HepG2 (cell line): ENCODE measurements around the gene SLC25A47. TPM values are rescaled to one million over a fixed set of nuclear protein-coding genes. Genes with fewer than 3 reads are reported as not detected.

Experiments used
- ARNT2 ChIP-seq: sonication (generic); formaldehyde crosslinking; IDR thresholded peaks from 2 replicates; pipeline ENCODE4 v1.8.0; 2022; ENCODE audit warnings: mild to moderate bottlenecking, low read depth, missing genetic modification reagents, moderate library complexity
- ASH2L ChIP-seq: fragments of 300-600, 200-600 bp; sonication (generic); IDR thresholded peaks from 2 replicates; pipeline ENCODE4 v1.7.0; 2017; ENCODE audit warnings: low read depth, mild to moderate bottlenecking, moderate library complexity, mixed read lengths, low read length; ENCODE audit not compliant: insufficient read length
- CEBPB ChIP-seq: IDR thresholded peaks from 2 replicates; pipeline ENCODE4 v1.6.1; 2011; ENCODE audit warnings: low read depth, low read length, improper control_type of control experiment, borderline replicate concordance
- E2F1 ChIP-seq: sonication (generic); formaldehyde crosslinking; IDR thresholded peaks from 2 replicates; pipeline ENCODE4 v1.5.0; 2020; ENCODE audit warnings: missing genetic modification reagents
- FOXA3 ChIP-seq: IDR thresholded peaks from 2 replicates; pipeline ENCODE4 v1.6.1; 2016; ENCODE audit warnings: missing genetic modification reagents, missing compliant biosample characterization
- HMG20B ChIP-seq: conservative IDR thresholded peaks from 2 replicates; pipeline ENCODE4 v1.6.1; 2016; ENCODE audit warnings: missing genetic modification reagents, missing compliant biosample characterization
- KLF13 ChIP-seq: sonication (generic); formaldehyde crosslinking; IDR thresholded peaks from 2 replicates; pipeline ENCODE4 v1.4.0; 2020; ENCODE audit warnings: mild to moderate bottlenecking, missing genetic modification reagents
- KMT2A ChIP-seq: sonication (generic); formaldehyde crosslinking; IDR thresholded peaks from 2 replicates; pipeline ENCODE4 v1.4.0; 2020; ENCODE audit warnings: missing genetic modification reagents
- MTF1 ChIP-seq: sonication (generic); formaldehyde crosslinking; IDR thresholded peaks from 2 replicates; pipeline ENCODE4 v1.5.0; 2020; ENCODE audit warnings: missing genetic modification reagents
- NFE2L1 ChIP-seq: sonication (generic); formaldehyde crosslinking; IDR thresholded peaks from 2 replicates; pipeline ENCODE4 v1.4.0; 2020; ENCODE audit warnings: missing genetic modification reagents, mild to moderate bottlenecking, borderline replicate concordance
- PCBP1 ChIP-seq: fragments of 200-400 bp; formaldehyde crosslinking; IDR thresholded peaks from 2 replicates; pipeline ENCODE4 v1.6.1; 2017; ENCODE audit warnings: mild to moderate bottlenecking, low read depth, low read length, borderline replicate concordance
- PRMT3 ChIP-seq: sonication (generic); formaldehyde crosslinking; IDR thresholded peaks from 2 replicates; pipeline ENCODE4 v1.8.1; 2022; ENCODE audit warnings: low read depth, mild to moderate bottlenecking, moderate library complexity, missing genetic modification reagents, borderline replicate concordance
- SMAD1 ChIP-seq: sonication (generic); formaldehyde crosslinking; IDR thresholded peaks from 2 replicates; pipeline ENCODE4 v1.4.0; 2020; ENCODE audit warnings: missing genetic modification reagents, low read depth, mild to moderate bottlenecking, borderline replicate concordance
- SP1 ChIP-seq, 2 experiments: fragments of 450-650 bp in 1 of 2; sonication (generic) in 1 of 2; formaldehyde crosslinking in 1 of 2; IDR thresholded peaks; 2 replicates each; pipeline versions ENCODE4 v1.4.0 to v1.6.1; 2016 to 2020; ENCODE audit warnings: missing genetic modification reagents in 1 of 2
- SP5 ChIP-seq: IDR thresholded peaks from 2 replicates; pipeline ENCODE4 v1.6.1; 2016; ENCODE audit warnings: low read depth, borderline replicate concordance
- U2AF2 ChIP-seq: fragments of 200-400 bp; formaldehyde crosslinking; IDR thresholded peaks from 2 replicates; pipeline ENCODE4 v1.6.1; 2017; ENCODE audit warnings: low read depth, mild to moderate bottlenecking, low read length
- ZNF10 ChIP-seq: sonication (generic); formaldehyde crosslinking; IDR thresholded peaks from 2 replicates; pipeline ENCODE4 v1.4.0; 2020; ENCODE audit warnings: mild to moderate bottlenecking, low read depth, missing genetic modification reagents, borderline replicate concordance
- ZNF160 ChIP-seq: sonication (generic); formaldehyde crosslinking; IDR thresholded peaks from 2 replicates; pipeline ENCODE4 v1.8.0; 2022; ENCODE audit warnings: mild to moderate bottlenecking, inconsistent platforms, missing genetic modification reagents
- ZNF33B ChIP-seq: sonication (generic); formaldehyde crosslinking; IDR thresholded peaks from 2 replicates; pipeline ENCODE4 v1.5.1; 2020; ENCODE audit warnings: mild to moderate bottlenecking, missing genetic modification reagents
- ZNF367 ChIP-seq: sonication (generic); formaldehyde crosslinking; IDR thresholded peaks from 2 replicates; pipeline ENCODE4 v1.4.0; 2020; ENCODE audit warnings: missing genetic modification reagents, borderline replicate concordance
- ZNF44 ChIP-seq: sonication (generic); formaldehyde crosslinking; IDR thresholded peaks from 2 replicates; pipeline ENCODE4 v1.5.1; 2020; ENCODE audit warnings: mild to moderate bottlenecking, missing genetic modification reagents
- ZNF552 ChIP-seq: sonication (generic); formaldehyde crosslinking; IDR thresholded peaks from 2 replicates; pipeline ENCODE4 v1.9.0; 2022; ENCODE audit warnings: missing genetic modification reagents, mild to moderate bottlenecking, borderline replicate concordance
- ZNF570 ChIP-seq: sonication (generic); formaldehyde crosslinking; IDR thresholded peaks from 2 replicates; pipeline ENCODE4 v1.4.0; 2020; ENCODE audit warnings: mild to moderate bottlenecking, missing genetic modification reagents, borderline replicate concordance
- ZNF619 ChIP-seq: sonication (generic); formaldehyde crosslinking; IDR thresholded peaks from 2 replicates; pipeline ENCODE4 v1.4.0; 2020; ENCODE audit warnings: mild to moderate bottlenecking, missing genetic modification reagents
- ZNF792 ChIP-seq: IDR thresholded peaks from 2 replicates; pipeline ENCODE4 v1.6.1; 2016
- ZNF83 ChIP-seq: sonication (generic); formaldehyde crosslinking; IDR thresholded peaks from 2 replicates; pipeline ENCODE4 v1.4.0; 2020; ENCODE audit warnings: missing genetic modification reagents, mild to moderate bottlenecking, borderline replicate concordance
- polyA plus RNA-seq, 8 experiments: library from polyadenylated mRNA; depleted of rRNA in 3 of 8; stranded (reverse) in 7 of 8; unstranded in 1 of 8; fragments of >200 nt; fragmentation: Illumina TruSeq in 4 of 8; extraction: Trizol in 4 of 8; gene quantifications; 2 replicates each; pipeline versions ENCODE4 v1.2.1 to v1.2.3, GENCODE V29; 2011 to 2016; ENCODE audit warnings: low read depth in 4 of 8, missing spikeins in 1 of 8, mixed read lengths in 1 of 8; ENCODE audit not compliant: insufficient read depth in 1 of 8
- total RNA-seq, 5 experiments: library from RNA; depleted of rRNA; stranded (reverse); fragments of >200 nt; fragmentation: Illumina TruSeq; extraction: Trizol; gene quantifications; 2 replicates each; pipeline ENCODE4 v1.2.3, GENCODE V29; 2016; ENCODE audit warnings: low read depth in 1 of 5
- TF ChIP-seq, protein P1 (sequence below): sonication (generic); formaldehyde crosslinking; IDR thresholded peaks from 2 replicates; pipeline ENCODE4 v1.5.1; 2020; ENCODE audit warnings: missing genetic modification reagents, mild to moderate bottlenecking, borderline replicate concordance

SLC25A47 gene
- total and polyA plus RNA-seq, 2 of the 13 experiments (the other 11 are each of a cell fraction or from before 2014, with no cell fraction given), result 1.0 to 1.7 TPM

- no peak for TF ChIP-seq E2F1 (CRISPR knock-in tag)
- no peak for TF ChIP-seq ZNF83
- no peak for TF ChIP-seq ZNF619 (CRISPR knock-in tag)
- TF ChIP-seq HMG20B (CRISPR knock-in tag), result no peak
- TF ChIP-seq, protein P1, sequence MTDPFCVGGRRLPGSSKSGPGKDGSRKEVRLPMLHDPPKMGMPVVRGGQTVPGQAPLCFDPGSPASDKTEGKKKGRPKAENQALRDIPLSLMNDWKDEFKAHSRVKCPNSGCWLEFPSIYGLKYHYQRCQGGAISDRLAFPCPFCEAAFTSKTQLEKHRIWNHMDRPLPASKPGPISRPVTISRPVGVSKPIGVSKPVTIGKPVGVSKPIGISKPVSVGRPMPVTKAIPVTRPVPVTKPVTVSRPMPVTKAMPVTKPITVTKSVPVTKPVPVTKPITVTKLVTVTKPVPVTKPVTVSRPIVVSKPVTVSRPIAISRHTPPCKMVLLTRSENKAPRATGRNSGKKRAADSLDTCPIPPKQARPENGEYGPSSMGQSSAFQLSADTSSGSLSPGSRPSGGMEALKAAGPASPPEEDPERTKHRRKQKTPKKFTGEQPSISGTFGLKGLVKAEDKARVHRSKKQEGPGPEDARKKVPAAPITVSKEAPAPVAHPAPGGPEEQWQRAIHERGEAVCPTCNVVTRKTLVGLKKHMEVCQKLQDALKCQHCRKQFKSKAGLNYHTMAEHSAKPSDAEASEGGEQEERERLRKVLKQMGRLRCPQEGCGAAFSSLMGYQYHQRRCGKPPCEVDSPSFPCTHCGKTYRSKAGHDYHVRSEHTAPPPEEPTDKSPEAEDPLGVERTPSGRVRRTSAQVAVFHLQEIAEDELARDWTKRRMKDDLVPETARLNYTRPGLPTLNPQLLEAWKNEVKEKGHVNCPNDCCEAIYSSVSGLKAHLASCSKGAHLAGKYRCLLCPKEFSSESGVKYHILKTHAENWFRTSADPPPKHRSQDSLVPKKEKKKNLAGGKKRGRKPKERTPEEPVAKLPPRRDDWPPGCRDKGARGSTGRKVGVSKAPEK (CRISPR knock-in tag), result 0 out of 2 replicates have a peak, but pooled peaks have one; percentile 36
- no peak for TF ChIP-seq ARNT2 (CRISPR knock-in tag)
- TF ChIP-seq ZNF10 (CRISPR knock-in tag), result no peak
- TF ChIP-seq ZNF160 (CRISPR knock-in tag), result no peak; the same call in 1 of the 2 replicates
- no peak for TF ChIP-seq U2AF2
- 0 out of 2 replicates have a peak, but pooled peaks have one; percentile 21 for TF ChIP-seq ZNF44 (CRISPR knock-in tag)
- TF ChIP-seq ZNF367 (CRISPR knock-in tag), result no peak
- TF ChIP-seq FOXA3 (CRISPR knock-in tag), result peak; percentile 48; the same call in 1 of the 2 replicates
- 0 out of 2 replicates have a peak, but pooled peaks have one; percentile 40 for TF ChIP-seq SP5 (CRISPR knock-in tag)
- no peak for TF ChIP-seq KLF13 (CRISPR knock-in tag)
- no peak for TF ChIP-seq MTF1 (CRISPR knock-in tag)
- no peak for TF ChIP-seq PCBP1
- no peak for TF ChIP-seq ZNF552
- TF ChIP-seq SP1 (IDR thresholded peaks at IDR 0.05), result no peak
- no peak for TF ChIP-seq SP1 (CRISPR knock-in tag; IDR thresholded peaks at IDR 0.05)
- TF ChIP-seq NFE2L1 (CRISPR knock-in tag), result no peak
- TF ChIP-seq KMT2A (CRISPR knock-in tag), result no peak
- no peak for TF ChIP-seq PRMT3 (CRISPR knock-in tag)
- no peak for TF ChIP-seq CEBPB
- TF ChIP-seq ZNF570, result no peak
- TF ChIP-seq SMAD1 (CRISPR knock-in tag), result no peak
- peak; percentile 87 for TF ChIP-seq ASH2L
- TF ChIP-seq ZNF33B (CRISPR knock-in tag), result peak; percentile 64; the same call in 1 of the 2 replicates
- TF ChIP-seq ZNF792, result no peak
Measured at GRCh38 chr14:100290607-100291304, 32.4 kb upstream of the SLC25A47 start (continued).
